SHP77 treated with DMSO at 0.1 percent for 48 hours (cell line): ENCODE results near the gene SFSWAP.
"Not testable (repeated sequence)": the region's sequence is repeated elsewhere in the genome, so short reads cannot be mapped to it uniquely, and the experiment has no call there.

Experiments
- DNase-seq: peaks from one replicate; lab custom pipeline; 2025; lab: John Stamatoyannopoulos, UW

SFSWAP gene

DNA sequence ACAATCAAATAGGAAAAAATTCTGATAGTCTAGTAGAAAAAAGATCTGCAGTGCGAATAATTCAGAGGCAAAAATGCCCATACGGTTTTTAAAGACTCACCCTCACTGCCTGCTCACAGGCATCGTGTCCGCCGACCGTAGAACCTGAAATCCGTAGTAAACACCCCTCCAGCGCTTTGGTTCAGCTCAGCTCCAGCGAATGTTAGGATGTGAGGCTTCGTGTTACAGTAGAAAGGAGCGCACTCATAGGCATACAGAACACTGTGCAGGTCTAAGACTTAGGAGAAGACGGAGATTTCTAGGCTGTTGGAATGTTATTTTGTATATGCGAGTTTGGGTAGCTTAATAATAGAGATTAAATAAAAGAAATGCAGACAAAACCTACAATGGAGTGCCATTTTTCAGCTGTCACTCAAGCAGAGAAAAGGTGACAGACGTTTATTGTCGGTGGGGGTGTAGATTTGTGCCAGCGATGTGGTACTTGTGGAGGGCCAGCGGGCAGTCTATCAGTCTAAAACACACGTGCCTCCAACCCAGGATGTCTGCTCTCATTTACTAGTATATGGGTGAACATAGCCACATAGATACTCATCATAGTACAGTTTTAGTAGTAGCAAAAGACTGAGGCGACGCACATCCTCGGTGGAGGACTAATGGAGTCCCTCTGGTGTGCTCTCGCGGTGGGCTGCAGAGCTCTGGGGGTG, 25.7 kb downstream of the SFSWAP start:
- DNase-seq, result no peak

DNA sequence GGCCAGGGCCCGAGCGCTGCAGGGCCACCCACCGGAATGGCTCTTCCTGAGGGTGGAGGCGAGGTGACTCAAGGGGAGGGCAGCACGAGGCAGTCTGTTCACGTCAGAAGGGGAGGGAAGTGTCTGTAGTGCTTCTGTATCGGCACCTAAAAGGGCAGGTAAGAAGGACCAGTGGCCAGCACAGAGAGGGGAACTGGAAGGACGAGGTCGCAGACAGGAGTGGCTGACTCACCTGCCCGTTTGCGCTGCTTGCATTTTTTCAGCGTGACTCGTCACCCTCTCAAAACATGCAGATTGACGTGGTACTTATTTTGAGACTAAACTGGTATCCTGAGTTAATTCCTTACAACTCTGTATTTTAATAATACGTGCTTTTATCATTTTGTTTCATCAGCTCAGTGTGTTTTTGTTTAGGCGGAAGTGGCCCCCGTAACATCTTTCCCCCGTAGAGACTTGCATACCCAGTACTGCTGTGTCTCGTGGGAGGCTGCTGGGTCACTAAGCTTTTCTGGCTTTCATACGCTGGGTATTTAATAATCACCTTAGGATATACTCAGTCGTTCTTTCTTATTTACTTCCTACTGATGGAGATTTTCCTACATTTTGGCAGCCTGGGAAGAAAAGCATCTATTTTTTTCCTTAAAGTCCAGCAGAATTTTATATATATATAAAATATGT, 26.4 kb downstream of the SFSWAP start:
- no peak for DNase-seq

DNA sequence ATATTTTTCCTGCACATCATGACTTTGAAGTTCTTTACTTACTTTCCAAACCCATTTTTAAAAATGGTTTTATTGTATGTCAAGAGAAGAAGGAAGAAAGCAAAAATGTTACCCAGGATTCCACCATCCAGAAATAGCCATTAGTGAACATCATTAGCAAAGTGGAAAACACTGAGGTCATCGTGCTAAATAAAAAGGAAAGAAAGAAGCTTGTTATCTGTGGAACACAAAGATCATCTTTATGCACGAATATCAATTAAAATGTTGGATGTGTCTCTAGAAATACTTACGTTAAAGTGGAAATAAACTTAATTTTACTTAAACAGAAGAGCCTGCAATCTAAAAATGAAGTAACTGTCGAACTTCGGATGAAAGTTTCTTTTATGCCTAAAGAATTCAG, 27.3 kb downstream of the SFSWAP start:
- no peak for DNase-seq

DNA sequence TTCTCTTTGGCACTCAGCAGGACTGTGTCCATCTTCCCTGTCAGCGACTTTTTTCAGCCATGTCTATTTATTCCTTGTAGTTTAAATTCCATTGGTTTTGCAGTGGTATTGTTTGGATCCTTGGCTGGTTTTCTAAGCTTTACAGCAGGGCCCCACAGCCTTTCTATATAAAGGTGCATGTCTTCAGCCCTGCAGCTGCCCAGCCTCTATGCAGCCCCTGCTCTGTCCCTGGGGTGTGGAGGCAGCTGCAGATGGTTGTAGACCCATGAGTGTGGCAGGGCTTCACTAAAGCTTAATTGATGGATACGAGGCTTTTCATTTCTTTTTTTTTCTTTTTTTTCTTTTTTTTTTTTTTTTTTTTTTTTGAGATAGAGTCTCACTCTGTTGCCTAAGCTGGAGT, 29.7 kb downstream of the SFSWAP start:
- no peak for DNase-seq

DNA sequence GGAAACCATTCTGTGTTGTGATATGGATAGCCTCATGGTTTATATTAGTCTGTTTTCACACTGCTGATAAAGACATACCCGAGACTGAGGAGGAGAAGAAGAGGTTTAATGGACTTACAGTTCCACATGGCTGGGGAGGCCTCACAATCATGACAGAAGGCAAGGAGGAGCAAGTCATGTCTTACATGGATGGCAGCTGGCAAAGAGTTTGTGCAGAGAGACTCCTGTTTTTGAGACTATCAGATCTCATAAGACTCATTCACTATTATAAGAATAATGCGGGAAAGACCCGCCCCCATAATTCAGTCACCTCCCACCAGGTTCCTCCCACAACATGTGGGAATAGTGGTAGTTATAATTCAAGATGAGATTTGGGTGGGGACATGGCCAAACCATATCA, 31.9 kb downstream of the SFSWAP start:
- not testable (repeated sequence) for DNase-seq

DNA sequence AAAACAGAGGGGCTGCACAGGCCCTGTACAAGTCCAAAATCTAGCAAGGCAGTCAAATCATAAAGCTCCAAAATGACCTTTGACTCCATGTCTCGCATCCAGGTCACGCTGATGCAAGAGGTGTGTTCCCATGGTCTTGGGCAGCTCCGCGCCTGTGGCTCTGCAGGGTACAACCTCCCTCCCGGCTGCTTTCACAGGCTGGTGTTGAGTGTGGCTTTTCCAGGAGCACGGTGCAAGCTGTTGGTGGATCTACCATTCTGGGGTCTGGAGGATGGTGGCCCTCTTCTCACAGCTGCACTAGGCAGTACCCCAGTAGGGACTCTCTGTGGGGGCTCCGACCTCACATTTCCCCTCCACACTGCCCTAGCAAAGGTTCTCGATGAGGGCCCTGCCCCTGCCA, 32.5 kb downstream of the SFSWAP start:
- DNase-seq, result not testable (repeated sequence)

DNA sequence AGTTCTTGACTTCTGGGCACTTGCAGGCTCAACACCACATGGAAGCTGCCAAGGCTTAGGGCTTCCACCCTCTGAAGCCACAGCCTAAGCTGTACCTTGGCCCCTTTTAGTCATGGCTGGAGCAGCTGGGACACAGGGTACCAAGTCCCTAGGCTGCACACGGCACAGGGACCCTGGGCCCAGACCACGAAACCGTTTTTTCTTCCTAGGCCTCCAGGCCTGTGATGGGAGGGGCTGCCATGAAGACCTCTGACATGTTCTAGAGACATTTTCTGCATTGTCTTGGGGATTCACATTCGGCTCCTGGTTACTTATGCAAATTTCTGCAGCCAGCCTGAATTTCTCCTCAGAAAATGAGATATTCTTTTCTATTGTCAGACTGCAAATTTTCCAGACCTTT, 33.0 kb downstream of the SFSWAP start:
- not testable (repeated sequence) for DNase-seq

DNA sequence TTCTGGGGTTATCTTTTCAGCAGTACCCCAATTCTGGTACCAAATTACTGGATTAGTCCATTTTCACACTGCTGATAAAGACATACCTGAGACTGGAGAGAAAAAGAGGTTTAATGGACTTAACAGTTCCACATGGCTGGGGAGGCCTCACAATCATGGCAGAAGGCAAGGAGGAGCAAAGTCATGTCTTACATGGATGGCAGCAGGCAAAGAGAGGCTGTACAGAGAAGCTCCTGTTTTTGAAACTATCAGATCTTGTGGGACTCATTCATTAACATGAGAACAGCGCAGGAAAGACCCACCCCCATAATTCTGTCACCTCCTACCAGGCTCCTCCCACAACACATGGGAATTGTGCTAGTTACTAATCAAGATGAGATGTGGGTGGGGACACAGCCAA, 33.8 kb downstream of the SFSWAP start:
- DNase-seq, result not testable (repeated sequence)

DNA sequence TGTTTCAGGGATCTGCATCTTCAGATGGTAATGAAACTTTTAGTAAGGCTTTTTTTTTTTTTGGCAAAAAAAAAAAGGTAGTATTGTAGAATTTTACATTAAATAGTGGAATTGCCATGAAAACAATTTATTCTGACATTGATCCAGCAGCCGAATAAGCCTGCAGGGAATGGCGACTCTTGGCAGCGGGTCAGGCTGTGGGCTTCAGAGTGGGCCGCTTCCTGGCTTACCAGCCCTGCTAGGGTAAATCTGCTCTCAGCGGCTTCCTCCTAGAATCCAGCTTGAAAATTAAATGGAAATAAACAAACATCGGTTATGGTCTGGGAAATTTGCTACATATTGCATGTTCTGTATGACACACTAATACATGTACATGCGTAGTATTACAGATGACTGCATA, 34.8 kb downstream of the SFSWAP start:
- DNase-seq, result no peak

DNA sequence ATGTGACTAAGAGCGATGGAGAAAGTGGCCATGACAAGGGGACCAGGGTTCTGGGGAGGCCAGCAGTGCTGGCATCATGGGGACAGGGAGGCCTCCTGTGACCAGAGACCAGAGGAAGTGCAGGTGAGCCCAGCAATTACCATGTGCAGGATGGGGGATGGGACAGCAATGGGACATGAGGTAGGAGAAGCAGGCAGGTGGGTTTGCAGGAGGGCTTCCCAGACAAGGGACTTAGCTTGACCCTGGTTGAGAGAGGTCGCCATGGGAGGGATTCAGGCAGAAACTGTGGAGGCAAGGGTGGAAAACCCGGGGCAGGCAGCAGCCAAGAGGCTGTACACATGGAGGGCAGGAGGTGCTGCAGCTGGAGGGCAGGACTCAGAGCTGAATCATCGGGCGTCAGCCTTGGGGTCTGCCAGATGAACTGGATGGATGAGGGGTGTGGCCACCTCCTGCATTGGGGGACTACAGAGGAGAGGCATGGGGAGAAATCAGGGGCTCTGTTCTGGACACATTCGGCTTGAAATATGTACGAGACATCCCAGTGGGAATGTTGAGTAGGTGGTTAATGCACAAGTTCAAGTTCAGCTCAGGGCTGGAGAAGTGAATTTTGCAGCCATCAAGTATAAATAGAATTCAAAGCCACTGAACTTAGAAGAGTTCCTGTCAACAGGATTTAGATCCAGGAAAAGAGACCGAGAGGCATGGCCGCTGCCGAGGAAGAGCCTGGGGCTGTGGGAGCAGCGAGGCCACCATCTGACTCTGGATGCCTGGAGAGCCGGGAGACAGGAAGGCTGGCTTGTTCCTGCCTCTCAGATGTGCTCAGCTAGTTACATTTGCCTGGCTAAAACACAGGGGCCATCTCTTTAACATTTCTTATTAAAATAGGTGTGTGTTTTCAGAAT, 36.6 kb downstream of the SFSWAP start:
- DNase-seq, result no peak

DNA sequence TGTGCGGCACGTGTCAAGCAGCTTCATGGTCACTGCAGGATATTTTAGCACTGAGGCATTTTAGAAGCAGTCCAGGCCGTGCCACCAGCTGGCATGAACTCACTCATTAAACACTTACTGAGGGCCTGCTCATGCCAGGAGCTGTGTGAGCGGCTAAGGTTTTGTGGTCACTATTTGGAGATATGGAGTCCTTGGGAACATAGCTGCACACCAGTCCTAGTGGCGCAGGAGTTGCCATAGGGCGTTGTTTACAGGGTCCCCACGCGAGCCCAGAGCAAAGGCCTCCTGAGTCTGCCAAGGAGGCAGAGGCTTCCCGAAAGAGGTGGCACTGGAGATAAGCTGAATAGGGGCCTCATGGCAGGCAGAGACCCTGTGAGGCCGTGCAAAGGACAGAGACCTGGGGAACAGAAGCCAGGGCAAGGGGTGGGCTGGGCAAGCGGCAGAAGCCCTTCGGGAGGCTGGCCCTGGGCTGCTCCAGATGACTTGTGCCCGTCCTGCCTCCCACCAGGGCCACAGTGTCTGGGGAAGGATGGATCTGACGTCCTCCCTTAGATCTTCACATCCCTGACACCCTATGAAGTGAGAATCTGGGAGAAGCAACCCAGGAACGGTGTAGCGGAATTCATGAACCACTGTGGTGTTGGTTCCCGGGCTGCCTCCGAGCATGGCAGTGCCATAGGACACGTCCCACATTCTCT, 38.9 kb downstream of the SFSWAP start:
- DNase-seq, result no peak

DNA sequence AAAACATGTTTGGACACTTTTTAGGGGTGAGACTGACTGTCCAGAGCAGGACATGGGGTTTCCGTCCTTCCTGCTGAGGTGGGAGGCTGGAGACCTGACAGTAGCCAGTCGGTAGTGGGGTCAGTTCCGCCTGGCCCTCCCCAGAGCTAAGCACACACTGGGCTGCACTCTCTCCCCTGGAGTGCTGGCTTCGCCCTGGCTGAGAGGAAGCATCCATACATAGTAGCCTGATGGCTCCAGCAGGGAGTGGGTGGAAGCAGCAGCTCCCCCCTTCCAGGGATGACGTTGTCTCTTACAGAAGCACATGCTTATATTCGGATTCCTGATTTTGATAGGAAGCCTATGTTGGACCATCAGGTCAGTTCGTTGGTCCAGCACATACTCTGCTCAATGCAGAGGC, 40.4 kb downstream of the SFSWAP start:
- DNase-seq, result no peak

DNA sequence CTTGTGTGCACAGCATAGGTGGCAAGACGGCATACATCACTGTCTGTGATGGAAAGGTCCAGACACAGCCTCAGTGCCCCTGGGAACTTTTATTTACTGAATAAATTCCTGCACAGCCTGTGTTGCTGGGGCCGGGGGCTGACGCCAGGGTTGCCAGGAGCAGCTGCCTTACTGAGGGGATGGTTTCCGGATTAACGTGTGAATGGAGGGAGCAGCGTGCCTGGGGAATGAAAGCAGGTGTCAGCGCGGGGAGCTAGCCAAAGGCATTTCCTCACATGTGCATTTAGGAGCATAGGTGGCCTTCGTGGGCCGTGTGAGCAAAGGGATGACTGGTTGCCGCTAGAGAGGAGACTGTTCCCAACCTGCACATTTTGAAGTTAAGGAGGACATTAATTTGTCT, 41.6 kb downstream of the SFSWAP start:
- no peak for DNase-seq

DNA sequence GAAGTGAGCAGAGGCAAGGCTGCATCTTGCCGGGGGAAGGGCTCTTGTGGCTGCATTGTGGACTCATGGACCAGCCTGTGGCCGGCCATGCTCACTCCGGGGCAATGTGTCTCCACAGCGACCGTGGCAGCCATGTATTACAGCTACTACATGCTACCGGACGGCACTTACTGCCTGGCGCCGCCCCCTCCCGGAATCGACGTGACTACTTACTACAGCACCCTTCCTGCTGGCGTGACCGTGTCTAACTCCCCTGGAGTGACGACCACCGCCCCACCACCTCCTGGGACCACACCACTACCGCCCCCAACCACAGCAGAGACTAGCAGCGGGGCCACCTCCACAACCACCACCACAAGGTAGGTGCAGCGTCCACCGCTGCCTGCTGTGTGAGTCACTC, 42.1 kb downstream of the SFSWAP start:
- no peak for DNase-seq

DNA sequence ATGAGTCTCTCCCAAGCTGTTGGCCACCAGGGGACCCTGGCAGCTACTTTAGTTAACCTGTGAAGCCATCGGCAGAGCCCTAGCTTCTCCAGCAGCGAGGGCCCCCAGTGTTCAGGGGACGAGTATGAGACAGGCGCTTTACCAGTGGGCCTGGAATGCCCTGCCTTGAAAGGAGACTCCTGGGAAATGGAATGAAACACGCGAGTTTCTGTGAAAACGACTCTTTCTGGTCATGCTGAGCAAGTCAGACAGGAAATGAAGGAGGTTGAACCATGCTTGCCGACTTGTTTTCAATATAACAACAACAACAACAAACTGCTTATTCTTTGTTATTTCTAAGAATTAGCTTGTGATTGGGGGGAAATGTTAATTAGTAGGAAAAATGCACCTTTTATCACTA, 42.9 kb downstream of the SFSWAP start:
- no peak for DNase-seq

DNA sequence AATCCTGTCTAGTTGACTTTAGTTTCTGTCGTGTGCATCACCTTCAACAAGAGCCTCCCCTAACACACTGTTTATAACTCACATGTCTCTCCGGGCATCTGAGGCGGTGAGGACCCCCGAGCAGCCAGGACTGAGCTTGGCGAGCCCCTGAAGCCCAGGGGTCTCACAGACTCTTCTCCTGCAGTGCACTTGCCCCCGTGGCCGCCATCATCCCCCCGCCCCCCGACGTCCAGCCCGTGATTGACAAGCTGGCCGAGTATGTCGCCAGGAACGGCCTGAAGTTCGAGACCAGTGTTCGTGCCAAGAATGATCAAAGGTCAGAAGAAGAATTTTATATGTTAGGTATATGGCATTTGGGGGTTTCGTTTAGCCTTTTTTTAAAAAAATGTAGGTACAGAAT, 43.3 kb downstream of the SFSWAP start:
- no peak for DNase-seq

DNA sequence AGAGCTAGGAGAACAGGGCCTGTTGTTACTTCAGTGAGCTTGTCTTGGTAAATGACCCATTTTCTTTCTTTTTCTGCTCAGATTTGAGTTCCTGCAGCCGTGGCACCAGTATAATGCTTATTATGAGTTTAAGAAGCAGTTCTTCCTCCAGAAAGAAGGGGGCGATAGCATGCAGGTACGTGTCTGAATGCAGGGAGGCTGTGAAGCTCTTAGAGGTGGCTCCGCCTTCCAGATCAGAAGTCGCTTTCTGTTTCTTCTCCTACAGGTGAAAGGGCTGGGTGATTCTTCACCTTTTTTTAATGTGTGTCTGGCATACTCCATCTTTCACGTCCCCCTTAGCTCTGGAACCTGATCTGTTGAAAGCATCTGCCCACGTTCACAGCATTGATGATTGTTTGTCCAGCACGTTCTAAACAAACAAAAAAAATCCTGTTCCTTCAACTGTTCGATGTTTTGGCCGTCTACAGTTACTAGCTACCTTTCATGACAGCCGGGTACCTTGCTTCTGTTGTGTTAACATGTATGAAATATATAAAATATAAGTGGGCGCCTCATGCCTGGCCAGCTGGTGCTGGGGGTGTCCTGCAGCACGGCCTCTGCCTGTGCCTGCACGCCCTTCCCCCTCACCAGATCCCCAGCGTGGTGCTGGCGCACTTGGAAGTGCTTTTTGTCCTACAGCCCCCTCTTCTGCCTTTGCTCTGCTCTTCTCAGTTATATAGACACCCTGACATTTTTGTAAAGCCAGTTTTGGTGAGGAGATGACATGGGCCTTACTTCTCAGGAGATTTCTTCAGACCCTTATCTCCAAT, 44.6 kb downstream of the SFSWAP start:
- no peak for DNase-seq

DNA sequence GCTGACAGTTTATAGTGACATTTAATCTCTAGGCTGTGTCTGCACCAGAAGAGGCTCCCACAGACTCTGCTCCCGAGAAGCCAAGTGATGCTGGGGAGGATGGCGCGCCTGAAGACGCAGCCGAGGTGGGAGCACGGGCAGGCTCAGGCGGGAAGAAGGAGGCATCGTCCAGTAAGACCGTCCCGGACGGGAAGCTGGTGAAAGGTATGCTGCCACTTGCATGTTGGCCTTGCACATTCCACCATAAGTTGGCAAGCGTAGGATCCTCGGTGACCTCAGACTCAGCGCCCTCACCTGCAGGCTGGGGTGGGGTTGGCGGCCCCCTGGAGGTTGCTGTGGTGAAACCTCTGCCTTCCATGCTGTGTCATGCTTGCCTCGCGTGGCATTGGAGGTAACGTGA, 45.6 kb downstream of the SFSWAP start:
- no peak for DNase-seq

DNA sequence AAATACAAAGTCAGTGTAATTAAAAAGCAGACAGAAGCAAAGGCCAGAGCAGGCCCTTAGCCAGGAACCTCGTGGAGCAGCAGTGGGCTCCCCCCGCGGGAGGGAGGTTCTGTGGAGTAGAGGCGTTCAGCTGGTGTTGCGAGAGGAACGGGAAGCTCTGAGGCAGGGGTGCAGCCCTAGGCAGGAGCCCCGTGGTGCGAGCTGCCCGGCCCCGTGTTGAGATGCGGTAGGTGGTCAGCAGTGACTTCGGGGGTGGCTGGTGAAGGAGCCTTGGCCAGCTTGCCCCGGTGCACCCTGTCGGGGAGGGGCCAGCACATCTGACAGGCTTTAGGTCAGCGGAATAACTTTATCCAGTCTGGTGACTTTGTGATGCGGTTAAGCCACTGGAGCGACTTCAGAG, 46.2 kb downstream of the SFSWAP start:
- no peak for DNase-seq

DNA sequence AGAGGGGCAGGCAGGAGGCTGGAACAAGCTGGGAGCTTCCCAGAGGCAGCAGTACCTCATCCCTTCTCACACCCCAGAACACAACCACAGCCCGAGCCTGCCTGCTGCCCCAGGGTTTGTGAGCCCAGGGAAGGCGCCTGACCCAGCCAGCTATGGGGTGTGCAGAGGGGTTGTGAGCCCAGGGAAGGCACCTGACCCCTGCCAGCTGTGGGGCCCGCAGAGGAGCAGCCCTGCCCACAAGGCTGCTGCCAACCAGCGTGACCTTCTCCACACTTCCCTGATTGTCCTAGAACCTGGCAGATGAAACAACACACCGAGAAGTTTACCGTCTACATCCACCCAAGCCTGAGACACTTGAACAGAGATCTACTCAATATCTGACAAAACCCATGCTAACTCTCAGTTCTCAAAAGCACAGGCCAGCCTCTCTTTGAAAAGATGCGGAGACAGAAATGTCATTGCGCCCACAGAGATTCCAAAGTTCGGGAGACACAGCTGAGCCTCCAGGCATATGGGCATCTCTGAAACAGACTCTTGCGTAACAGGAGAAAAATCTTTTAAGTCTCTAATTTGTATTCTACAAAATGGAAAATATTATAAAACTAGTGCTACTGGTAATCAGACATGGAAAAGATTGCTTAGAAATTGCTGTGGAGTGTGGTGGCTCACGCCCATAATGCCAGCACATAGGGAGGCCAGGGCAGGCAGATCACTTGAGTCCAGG, 47.3 kb downstream of the SFSWAP start:
- no peak for DNase-seq

DNA sequence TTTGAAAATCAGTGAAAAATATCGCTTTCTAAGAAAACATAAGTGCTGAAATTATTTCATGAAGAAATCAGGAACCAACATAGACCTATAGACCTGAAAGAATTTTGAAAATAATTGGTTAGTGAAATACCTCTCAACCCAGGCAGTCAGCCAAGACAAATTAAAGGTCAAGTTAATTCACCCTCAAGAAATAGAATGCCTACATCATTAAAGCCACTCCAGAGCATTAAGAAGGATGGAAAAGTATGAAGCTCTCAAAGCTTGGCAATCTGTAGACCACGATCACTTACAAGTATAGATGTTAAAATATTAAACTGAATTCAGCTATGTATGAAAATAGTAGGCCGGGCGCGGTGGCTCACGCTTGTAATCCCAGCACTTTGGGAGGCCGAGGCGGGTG, 48.3 kb downstream of the SFSWAP start:
- DNase-seq, result no peak
